ENCODE results near the gene CLOCK.

Gene CLOCK

GRCh38 chr4:55543858-55544257, 2.9 kb downstream of the CLOCK start:
- no peak for DNase-seq

GRCh38 chr4:55540271-55540670, 6.4 kb downstream of the CLOCK start:
- DNase-seq: no peak

- DNase-seq: peak in 1 of 5 experiments; percentile 18
Observed at GRCh38 chr4:55539658-55540057, 7.1 kb downstream of the CLOCK start.

- DNase-seq: no peak
Observed at GRCh38 chr4:55538531-55538930, 8.2 kb downstream of the CLOCK start.

- no peak for DNase-seq
Observed at GRCh38 chr4:55534306-55534705, 12.4 kb downstream of the CLOCK start.

GRCh38 chr4:55530691-55531090, 16.0 kb downstream of the CLOCK start:
- DNase-seq: no peak

- DNase-seq: no peak
Observed at GRCh38 chr4:55530167-55530566, 16.5 kb downstream of the CLOCK start.

GRCh38 chr4:55528491-55528890, 18.2 kb downstream of the CLOCK start:
- no peak for DNase-seq

GRCh38 chr4:55524844-55525571, 21.7 kb downstream of the CLOCK start:
- no peak for DNase-seq

- no peak for DNase-seq
Observed at GRCh38 chr4:55518442-55518841, 28.3 kb downstream of the CLOCK start.

GRCh38 chr4:55517526-55518229, 29.0 kb downstream of the CLOCK start:
- DNase-seq: peak in 1 of 5 experiments; percentile 18

- DNase-seq: no peak
Observed at GRCh38 chr4:55512922-55513571, 33.7 kb downstream of the CLOCK start.

- no peak for DNase-seq
Observed at GRCh38 chr4:55512077-55512476, 34.6 kb downstream of the CLOCK start.

GRCh38 chr4:55510685-55511084, 36.0 kb downstream of the CLOCK start:
- no peak for DNase-seq

- no peak for DNase-seq
Observed at GRCh38 chr4:55509266-55509665, 37.4 kb downstream of the CLOCK start.

- DNase-seq: no peak
Observed at GRCh38 chr4:55507612-55508011, 39.1 kb downstream of the CLOCK start.

- DNase-seq: no peak
Observed at GRCh38 chr4:55503169-55503568, 43.5 kb downstream of the CLOCK start.

- no peak for DNase-seq
Observed at GRCh38 chr4:55500072-55500471, 46.6 kb downstream of the CLOCK start.

GRCh38 chr4:55499495-55499894, 47.2 kb downstream of the CLOCK start:
- DNase-seq: no peak

- no peak for DNase-seq
Observed at GRCh38 chr4:55498051-55498450, 48.7 kb downstream of the CLOCK start.

GRCh38 chr4:55491486-55491885, 55.2 kb downstream of the CLOCK start:
- no peak for DNase-seq

GRCh38 chr4:55488716-55489115, 58.0 kb downstream of the CLOCK start:
- DNase-seq: no peak

GRCh38 chr4:55485821-55486220, 60.9 kb downstream of the CLOCK start:
- DNase-seq: no peak

GRCh38 chr4:55483315-55483714, 63.4 kb downstream of the CLOCK start:
- no peak for DNase-seq
